ENCODE data around the gene CACNG4.

GRCh38 chr17:66932311-66932710 lies 32.2 kb upstream of the CACNG4 start:
- TF ChIP-seq, protein P1, sequence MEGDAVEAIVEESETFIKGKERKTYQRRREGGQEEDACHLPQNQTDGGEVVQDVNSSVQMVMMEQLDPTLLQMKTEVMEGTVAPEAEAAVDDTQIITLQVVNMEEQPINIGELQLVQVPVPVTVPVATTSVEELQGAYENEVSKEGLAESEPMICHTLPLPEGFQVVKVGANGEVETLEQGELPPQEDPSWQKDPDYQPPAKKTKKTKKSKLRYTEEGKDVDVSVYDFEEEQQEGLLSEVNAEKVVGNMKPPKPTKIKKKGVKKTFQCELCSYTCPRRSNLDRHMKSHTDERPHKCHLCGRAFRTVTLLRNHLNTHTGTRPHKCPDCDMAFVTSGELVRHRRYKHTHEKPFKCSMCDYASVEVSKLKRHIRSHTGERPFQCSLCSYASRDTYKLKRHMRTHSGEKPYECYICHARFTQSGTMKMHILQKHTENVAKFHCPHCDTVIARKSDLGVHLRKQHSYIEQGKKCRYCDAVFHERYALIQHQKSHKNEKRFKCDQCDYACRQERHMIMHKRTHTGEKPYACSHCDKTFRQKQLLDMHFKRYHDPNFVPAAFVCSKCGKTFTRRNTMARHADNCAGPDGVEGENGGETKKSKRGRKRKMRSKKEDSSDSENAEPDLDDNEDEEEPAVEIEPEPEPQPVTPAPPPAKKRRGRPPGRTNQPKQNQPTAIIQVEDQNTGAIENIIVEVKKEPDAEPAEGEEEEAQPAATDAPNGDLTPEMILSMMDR (IDR thresholded peaks at IDR 0.05) = no peak
- TF ChIP-seq POLR2A (IDR thresholded peaks at IDR 0.05) (no peak), EP300 (IDR thresholded peaks at IDR 0.05; ENCODE audit: low read depth) (no peak)
